Inferior parietal cortex (tissue), 1 donor: ENCODE data around the gene SSTR3.
"Not testable (repeated sequence)": the region's sequence is repeated elsewhere in the genome, so short reads cannot be mapped to it uniquely, and the experiment has no call there.

ENCODE experiments used
- DNase-seq: peaks from one replicate; pipeline ENCODE4 v3.0.0-alpha.2; 2016; ENCODE audit errors: extremely low spot score

SSTR3 gene

DNA sequence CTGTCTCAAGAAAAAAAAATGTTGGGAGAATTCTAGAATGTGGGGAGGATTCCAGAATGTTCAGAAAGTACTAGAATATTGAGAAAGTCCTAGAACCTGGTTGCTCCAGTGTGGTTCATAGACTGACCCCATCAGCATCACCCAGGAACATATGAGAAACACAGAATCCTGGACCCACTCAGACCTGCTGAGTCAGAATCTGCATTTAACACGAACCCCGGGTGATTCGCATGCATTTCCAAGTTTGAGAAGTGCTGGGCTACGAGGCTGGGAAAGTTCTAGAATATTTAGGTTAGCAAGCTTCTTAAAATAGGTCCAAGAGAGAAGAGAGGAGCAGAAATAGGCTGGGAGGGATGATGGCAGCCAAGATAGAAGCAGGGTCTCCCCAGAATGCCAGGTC is 30.6 kb downstream of the SSTR3 start:
- no peak for DNase-seq

- no peak for DNase-seq
Observed at GRCh38 chr22:37180531-37181231, 31.6 kb downstream of the SSTR3 start.

DNA sequence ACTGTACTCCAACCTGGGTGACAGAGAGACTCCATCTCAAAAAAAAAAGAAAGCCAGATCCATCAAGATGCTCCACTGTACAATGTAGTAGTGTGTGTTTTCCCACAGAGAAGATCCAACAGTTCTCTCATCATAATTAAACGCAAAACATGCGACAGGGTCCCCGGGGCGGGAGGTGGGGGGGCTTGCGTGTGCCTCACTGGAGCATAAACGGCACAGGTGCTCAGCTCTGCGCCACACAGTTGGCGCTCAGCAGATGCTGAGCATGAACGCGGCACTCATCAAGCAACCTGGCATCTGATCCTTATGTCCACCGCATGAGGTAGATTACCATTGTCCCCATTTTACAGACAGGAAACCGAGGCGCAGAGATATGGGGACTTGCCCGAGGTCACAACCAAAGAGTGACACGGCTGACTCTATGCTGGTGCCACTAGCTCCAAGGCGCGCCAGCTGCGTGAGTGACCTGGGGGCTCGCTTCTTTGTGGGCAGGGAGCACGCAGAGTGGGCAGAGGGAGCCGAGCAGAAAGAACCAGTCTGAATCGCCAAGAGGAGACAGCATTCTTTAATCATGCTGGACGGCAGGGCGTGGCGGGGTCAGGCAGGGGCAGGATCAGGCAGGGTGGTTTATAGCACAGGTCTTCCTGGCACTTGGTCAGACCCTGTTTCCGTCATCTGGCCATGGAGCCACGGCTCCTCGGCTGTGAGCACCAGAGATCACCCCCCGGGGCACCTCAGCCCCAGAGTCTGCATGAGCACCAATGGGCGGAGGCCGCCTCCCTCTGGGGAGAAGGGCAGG is 32.5 kb downstream of the SSTR3 start:
- no peak for DNase-seq

DNA sequence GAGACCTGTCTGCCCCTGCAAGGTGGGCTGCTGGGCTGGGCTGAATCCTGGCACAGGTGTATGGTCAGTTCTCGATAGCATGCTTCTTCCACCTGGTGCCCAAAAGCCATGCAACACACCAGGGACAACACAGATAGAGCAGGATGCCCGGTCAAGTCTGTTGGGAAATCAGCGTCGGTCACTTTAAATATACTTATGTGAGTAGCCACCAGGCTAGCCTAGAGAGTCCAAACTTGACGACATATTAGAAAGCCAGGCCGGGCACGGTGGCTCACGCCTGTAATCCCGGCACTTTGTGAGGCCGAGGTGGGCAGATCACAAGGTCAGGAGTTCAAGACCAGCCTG is 33.2 kb downstream of the SSTR3 start:
- no peak for DNase-seq

DNA sequence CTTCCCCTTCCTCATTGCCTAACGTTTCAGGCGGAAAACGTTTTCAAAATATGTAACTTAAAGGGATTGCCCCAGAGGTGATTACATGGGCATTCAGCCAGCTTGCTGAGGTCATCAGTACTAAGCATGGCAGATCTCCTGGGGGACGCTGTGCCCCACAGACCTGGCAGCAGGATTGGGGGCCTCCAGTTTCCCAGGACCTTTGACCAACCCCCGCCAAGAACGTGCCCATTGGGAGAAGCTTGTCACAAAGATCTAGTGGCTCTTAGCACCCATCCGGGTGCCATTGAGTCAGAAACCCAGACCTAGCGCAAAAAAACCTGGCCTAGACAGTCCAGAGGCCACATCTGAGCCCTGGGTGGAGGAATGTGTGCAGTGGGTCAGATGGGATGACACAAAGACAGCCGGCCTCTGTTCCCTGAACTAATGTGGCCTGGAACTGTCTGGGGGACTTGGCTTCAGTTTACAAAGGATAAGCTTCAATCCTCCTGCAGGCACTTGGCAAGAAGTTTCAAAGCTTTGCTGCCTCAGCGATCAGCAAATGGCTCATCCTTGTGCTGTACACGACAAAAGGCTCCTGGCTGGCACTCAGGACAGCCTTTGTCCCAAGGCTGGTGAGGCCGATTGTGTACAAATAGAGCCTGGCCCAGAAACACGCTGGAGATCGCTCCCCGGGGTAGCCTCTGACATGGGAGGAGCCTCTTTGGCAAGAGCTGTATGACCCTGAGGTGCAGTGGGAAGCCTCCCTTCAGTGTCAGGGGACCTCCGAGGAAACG is 33.7 kb downstream of the SSTR3 start:
- DNase-seq = no peak

- no peak for DNase-seq
Observed at GRCh38 chr22:37177755-37178154, 34.5 kb downstream of the SSTR3 start.

DNA sequence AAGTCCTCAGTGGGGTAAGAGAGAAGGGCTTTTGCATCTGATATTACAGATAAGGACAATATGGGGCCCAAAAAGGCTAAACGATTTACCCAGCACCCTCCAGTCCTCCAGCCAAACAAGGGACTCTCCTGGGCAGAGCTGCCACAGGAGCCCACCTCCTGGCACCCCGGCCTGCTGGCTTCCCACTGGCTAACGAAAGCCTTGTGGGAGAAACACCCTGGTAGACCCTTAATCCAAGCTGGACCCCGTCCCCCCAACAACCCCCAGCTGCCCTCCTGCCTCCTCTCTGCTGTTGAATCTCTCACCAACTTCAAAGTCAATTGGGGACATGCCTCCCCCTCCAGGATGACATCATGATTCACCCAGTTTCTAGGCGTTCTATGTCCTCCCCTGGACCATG is 35.1 kb downstream of the SSTR3 start:
- no peak for DNase-seq

DNA sequence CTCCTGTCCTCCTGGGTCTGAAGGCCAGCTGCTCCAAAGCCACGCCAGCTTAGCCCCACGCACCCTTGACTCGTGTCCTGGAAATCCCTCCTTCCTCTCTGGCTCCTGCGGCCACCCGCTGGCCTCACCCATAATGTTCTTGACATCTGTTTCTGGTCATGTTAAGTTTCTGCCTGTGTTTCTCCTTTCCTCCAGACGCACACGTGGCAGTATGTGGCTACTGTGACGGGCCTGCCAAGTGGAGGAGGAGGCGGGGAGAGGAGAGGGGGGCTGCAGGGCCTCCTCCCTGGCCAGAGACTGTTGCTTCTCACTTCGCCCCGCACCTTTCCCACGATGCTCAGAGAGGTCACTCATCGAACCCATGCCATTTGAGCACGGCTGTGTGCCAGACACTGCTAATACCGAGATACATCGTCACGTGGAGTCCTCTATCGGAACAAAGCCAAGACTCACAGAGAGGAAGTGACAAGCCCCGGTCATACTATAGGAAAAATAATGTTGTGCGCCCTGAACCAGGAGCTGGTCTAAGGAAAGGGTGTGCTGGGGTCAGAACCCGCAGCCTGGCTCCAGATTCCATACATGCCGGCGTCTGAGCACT is 35.7 kb downstream of the SSTR3 start:
- DNase-seq = peak; percentile 18

DNA sequence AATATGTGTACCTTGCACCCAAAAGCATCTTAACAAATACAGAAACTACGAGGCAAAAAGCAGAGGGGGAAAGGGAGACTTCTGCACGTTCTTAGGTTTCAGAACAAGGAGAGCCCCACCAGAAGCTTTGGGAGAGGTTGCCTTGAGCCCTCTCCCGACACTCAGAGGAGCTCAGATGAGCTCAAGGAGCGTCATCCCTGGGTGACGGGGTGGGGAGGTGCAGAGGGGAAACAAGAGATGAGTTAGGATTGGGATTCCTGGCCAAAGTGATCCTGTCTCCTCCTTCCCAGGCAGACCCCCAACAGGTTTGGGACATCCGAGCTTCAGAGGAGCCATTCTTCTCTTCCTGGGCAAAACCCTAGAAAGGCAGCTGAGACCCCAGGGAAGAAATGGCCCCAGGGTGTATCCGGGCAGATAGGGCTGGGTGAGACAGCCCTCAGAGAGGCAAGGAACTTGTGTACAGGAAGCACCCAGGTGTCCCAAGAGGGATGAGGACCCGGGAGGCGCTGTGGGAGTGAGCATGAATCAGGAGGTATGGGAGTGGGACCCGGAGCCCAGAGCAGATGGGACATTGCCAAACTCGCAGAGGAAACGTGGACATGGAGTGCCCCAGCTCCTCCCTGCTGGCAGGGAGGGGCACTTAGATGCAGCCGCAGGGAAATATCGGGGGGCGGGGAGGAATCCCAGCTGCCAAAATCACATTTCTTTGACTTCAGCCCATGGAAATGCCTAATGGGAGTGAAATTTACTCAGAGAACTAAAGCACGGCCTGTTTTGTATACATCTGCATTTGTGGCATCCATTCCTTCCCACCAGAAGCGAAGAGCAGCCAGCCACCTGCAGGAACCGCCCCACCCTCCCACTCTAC is 36.6 kb downstream of the SSTR3 start:
- no peak for DNase-seq

- no peak for DNase-seq
Observed at GRCh38 chr22:37174964-37175363, 37.3 kb downstream of the SSTR3 start.

- no peak for DNase-seq
Observed at GRCh38 chr22:37173709-37174108, 38.6 kb downstream of the SSTR3 start.

DNA sequence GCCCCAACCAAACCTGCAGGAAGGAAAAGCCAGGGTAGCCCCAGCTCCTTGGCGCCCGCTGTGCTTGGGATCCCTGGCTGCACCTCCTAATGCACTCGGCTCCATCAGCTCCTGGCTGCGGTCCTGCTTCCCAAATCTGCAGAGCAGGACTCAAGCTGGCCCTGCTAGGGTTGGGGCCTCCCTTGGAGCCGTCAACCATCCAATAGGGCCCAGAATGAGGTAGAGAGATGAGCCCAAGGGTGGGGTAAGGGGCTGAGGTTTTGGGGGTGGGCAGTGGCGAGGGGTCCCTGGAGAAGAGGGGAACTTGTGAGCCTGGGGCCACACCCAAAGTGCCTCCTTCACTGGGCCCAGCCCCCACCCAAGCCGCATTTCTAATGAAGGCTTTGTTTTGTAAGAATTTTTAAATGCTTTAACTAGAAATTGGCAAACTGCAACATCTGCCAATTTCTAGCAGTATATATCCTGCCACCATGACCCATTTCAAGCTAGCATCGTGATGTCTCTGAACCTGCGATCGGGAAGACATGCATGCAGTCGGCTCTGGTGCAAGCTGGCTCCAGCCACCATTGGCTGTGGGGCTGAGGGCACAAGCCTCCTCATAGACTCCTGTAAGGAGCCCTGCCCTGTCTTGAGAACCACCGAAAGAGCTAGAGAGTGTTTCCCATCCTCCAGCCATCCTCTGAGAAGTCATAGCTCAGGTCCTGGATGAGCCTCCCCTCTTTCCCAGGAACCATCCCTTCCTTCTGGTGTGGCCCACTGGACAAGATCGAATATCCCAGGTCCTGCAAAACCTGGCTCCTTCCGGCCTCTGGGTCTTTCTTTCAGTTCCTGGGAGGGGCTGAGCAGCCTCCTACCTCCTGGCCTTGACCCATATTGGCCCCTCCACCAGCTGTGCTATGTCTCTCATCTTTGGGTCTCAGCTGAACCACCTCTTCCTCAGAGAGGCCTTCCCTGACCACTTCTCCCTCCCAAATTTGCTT is 39.7 kb downstream of the SSTR3 start:
- DNase-seq = no peak

DNA sequence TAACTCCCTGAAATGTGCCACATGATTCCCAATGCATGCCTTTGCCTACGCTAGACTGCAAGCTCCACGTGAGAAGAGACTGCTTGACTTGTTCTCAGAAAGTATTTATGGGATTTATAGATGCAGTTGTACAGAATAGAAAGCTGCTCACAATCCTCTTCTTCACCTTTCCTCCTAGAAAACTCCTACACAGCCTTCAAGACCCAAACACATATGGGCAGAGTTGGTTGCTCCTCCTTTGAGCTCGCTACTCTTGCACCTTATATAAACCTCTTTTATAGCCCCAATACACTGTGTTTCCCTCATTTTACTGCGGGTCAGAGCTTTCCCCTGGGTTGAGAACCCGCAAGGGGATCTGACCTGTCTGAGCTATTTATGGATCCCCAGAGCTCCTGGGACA is 40.6 kb downstream of the SSTR3 start:
- no peak for DNase-seq

DNA sequence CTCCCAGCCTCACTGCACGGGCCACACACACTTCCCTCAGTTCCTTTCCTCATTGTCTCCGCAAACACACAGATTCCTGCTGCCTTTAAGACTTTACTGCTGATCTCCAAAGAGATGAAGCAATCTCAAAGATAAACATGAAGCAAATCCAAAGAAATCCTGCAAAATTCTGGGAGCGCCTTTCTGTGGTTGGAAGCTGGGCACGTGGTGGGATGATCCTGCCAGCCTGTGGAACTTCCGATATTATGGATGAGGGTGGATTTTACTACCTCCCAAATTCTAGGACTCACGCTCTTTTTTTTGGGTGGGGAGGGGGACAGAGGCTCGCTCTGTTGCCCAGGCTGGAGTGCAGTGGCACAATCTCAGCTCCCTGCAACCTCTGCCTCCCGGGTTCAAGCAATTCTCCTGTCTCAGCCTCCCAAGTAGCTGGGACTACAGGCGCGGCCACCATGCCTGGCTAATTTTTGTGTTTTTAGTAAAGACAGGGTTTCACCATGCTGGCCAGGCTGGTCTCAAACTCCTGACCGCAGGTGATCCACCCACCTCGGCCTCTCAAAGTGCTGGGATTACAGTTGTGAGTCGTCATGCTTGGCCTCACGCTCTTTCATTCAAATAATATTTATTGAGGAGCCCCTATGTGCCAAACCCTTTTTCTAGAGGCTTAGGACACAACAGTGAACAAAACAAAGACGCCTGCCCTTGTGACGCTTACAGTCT is 41.4 kb downstream of the SSTR3 start:
- DNase-seq = not testable (repeated sequence)

DNA sequence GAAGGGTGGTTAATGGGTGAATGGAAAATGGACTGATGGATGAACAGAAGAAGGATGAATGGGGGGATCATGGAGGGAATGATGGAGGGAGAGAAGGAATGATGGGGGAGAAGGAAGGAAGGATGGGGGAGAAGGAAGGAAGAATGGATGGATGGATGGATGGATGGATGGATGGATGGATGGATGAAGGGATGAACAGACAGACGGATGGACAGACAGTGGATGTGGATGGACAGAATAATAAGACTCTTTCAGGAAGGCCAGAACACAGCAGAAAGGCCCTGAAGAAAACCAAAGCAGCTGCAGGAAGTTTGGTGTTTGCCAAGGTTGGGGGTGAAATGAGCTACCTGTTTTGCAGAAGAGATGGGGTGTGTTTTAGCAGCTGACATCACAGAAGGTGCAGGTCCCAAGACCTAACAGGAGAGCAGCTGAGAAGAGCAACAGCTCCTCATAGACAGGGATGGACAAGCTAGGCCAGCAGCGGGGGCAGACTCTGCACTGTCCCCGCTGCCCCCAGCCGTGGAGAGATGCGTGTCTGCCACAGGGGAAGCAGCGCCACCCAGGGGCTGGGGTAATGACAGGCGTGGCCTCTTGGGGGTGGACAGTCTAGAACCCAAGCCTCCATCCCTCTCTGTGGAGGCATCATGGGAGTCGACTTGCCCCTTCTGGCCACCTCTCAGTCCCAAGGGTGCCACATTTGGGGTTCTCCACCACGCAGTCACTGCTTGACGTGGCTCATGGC is 42.2 kb downstream of the SSTR3 start:
- no peak for DNase-seq

- DNase-seq = no peak
Observed at GRCh38 chr22:37169406-37169805, 42.9 kb downstream of the SSTR3 start.

DNA sequence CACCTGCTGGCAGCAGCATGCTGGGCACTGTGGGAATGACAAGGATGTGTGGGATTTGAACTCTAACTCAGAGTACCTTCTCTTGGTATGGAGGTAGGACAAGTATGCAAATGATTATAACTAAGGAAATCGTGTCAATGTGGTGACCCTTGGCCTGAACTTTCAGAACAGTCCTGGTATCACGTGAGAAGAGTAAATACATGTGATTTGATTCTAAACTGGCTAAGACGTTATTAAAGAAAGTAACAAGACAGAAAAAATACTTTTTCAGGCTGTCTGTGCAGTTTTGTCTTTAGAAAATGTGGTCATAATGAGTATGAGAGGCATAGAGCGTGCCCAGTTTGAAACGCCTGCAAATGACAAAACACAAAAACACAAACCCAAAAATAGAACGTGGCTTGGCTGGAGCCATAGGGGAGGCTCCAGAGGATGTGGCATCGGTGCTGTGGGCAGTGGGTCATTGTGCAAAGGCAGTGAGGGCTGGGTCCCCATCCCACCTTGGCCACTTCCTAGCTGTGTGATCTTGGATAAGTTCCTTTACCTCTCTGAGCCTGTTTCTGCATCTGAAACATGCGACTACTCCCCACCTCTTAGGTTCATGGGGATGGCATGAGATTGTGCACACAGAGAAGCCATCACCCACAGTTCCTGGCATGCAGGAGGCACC is 44.2 kb downstream of the SSTR3 start:
- DNase-seq = no peak
